Thyroid gland (tissue), 4 donors: ENCODE data around the gene RPL12.

Experiments used
- POLR2A ChIP-seq, 2 donors: fragments of 450-650 bp; IDR thresholded peaks; one replicate each; pipeline ENCODE4 v1.6.1; 2017; ENCODE audit warnings: antibody characterized with exemption in 2 of 2, mild to moderate bottlenecking in 2 of 2, moderate library complexity in 1 of 2
- TF ChIP-seq, protein P1 (sequence below), 6 experiments: fragments of 200-600 bp in 3 of 6; fragments of 450-650 bp in 3 of 6; sonication (generic) in 3 of 6; IDR thresholded peaks; one replicate each; pipeline ENCODE4 v1.5.1; 2016 to 2019; ENCODE audit warnings: antibody characterized with exemption in 6 of 6, mild to moderate bottlenecking in 2 of 6, inconsistent platforms in 1 of 6, moderate library complexity in 1 of 6

- no peak for TF ChIP-seq POLR2A (IDR thresholded peaks at IDR 0.05)
- TF ChIP-seq, protein P1, sequence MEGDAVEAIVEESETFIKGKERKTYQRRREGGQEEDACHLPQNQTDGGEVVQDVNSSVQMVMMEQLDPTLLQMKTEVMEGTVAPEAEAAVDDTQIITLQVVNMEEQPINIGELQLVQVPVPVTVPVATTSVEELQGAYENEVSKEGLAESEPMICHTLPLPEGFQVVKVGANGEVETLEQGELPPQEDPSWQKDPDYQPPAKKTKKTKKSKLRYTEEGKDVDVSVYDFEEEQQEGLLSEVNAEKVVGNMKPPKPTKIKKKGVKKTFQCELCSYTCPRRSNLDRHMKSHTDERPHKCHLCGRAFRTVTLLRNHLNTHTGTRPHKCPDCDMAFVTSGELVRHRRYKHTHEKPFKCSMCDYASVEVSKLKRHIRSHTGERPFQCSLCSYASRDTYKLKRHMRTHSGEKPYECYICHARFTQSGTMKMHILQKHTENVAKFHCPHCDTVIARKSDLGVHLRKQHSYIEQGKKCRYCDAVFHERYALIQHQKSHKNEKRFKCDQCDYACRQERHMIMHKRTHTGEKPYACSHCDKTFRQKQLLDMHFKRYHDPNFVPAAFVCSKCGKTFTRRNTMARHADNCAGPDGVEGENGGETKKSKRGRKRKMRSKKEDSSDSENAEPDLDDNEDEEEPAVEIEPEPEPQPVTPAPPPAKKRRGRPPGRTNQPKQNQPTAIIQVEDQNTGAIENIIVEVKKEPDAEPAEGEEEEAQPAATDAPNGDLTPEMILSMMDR (IDR thresholded peaks at IDR 0.05), result no peak
These were observed 3.6 kb downstream of the RPL12 start for GRCh38 chr9:127447416-127448111.
